Heart left ventricle (tissue), 16 donors: ENCODE measurements around the gene SLC45A3. TPM values are rescaled to one million over a fixed set of nuclear protein-coding genes. Genes with fewer than 3 reads are reported as not detected.

Experiments used
- ATAC-seq, 4 donors: fragments of 200-7000 bp; cut with Tn5 transposase; one replicate each; pipeline ENCODE4 v1.9.1; 2020 to 2022; ENCODE audit warnings: moderate library complexity in 4 of 4, mild to moderate bottlenecking in 3 of 4, moderate number of reproducible peaks in 1 of 4
- DNase-seq, 5 donors: peaks; one replicate each; pipeline ENCODE4 v3.0.0-alpha.2; 2020
- H3K27ac ChIP-seq, 12 donors: fragments of 200-600 bp; sonication (generic) in 4 of 12; one replicate each; pipeline versions ENCODE4 v1.5.0 to v1.8.0; 2016 to 2022; ENCODE audit warnings: mild to moderate bottlenecking in 2 of 12
- H3K27me3 ChIP-seq, 9 donors: fragments of 200-600 bp; sonication (generic) in 2 of 9; one replicate each; pipeline versions ENCODE4 v1.5.1 to v1.8.0; 2016 to 2022; ENCODE audit warnings: mild to moderate bottlenecking in 3 of 9
- H3K36me3 ChIP-seq, 9 donors: fragments of 200-600 bp; sonication (generic) in 2 of 9; one replicate each; pipeline versions ENCODE4 v1.5.0 to v1.8.0; 2018 to 2022; ENCODE audit warnings: mild to moderate bottlenecking in 2 of 9
- H3K4me1 ChIP-seq, 12 donors: fragments of 200-600 bp; sonication (generic) in 4 of 12; one replicate each; pipeline versions ENCODE4 v1.5.0 to v1.8.0; 2016 to 2022; ENCODE audit warnings: mild to moderate bottlenecking in 3 of 12
- H3K4me3 ChIP-seq, 12 donors: fragments of 200-600 bp; sonication (generic) in 4 of 12; one replicate each; pipeline versions ENCODE4 v1.5.0 to v1.8.0; 2017 to 2022; ENCODE audit warnings: mild to moderate bottlenecking in 9 of 12, moderate library complexity in 4 of 12
- H3K9me3 ChIP-seq, 12 donors: fragments of 200-600 bp; sonication (generic) in 4 of 12; one replicate each; pipeline versions ENCODE4 v1.5.0 to v1.8.0; 2016 to 2022; ENCODE audit warnings: mild to moderate bottlenecking in 1 of 12
- POLR2A ChIP-seq, 2 donors: fragments of 450-650 bp; IDR thresholded peaks; one replicate each; pipeline ENCODE4 v1.6.1; 2017; ENCODE audit warnings: antibody characterized with exemption in 2 of 2, mild to moderate bottlenecking in 2 of 2, moderate library complexity in 2 of 2
- WGBS, 4 donors: extraction: QIAGEN DNeasy Blood & Tissue Kit in 2 of 4; methylation state at CpG; one replicate each; pipeline versions ENCODE4 v1.1.5 to v1.1.7; 2013 to 2018; 5-methylcytosine and 5-hydroxymethylcytosine counted together
- intact Hi-C, 10 donors: fragments of 100-400 bp; cut with DNase I; formaldehyde crosslinking; loops; one replicate each; pipeline versions ENCODE4 v1.11.1 to v1.14.2; 2022
- polyA plus RNA-seq, 2 donors: library from polyadenylated mRNA; stranded (reverse); fragments of 200-250 nt; gene quantifications; one replicate each; pipeline ENCODE4 v1.2.3, GENCODE V29; 2013
- total RNA-seq, 9 donors: library from RNA; depleted of rRNA in 2 of 9; stranded (reverse); fragments of >200 nt in 2 of 9; fragmentation: NEBNext Ultra II Directional in 3 of 9; extraction: Animal tissue kit (Norgen Biotek cat#: 25700) in 3 of 9; gene quantifications; one replicate each; pipeline versions ENCODE4 v1.1.0 to v1.2.4, GENCODE V29; 2016 to 2023
- TF ChIP-seq, protein P1 (sequence below), 12 donors: fragments of 200-600 bp; sonication (generic) in 4 of 12; IDR thresholded peaks; one replicate each; pipeline versions ENCODE4 v1.5.0 to v1.8.0; 2018 to 2022; ENCODE audit warnings: antibody characterized with exemption in 12 of 12, mild to moderate bottlenecking in 5 of 12
- donor health status: ischemic (EF 13 %, LVEDD 7.1; RV severe dilation, severe dysfunction).
- donor health status: healthy with polysubstance abuse.
- donor health status: DM: no; HTN: yes; CAD: no.
- donor health status: DM: no; HTN: no; CAD: no.
- donor health status: ischemic (EF 25% LVEDD 6.9; RV normal size, moderate dysfunction).
- donor health status: ischemic (EF 25% LVEDD 5.7; RV mildly dilated, moderate dysfunction).
- donor health status: healthy.
- donor health status: DM: yes; HTN: yes; CAD: no.
- donor health status: ischemic (EF 35%, LVEDD 5.7; RV mildly dilated, moderate dysfunction).
- donor health status: nonischemic (EF 11% LVEDD 7.7; RV severe dilation, severe dysfunction).
- donor health status: DM: yes; HTN: yes; CAD: no.
- donor health status: PGD.
- donor health status: ischemic (EF 29% LVEDD 5.4; RV normal size, mild dysfunction).
- donor health status: nonischemic (EF 23%, LVEDD 6.1; RV moderate dilation, normal function).

The SLC45A3 gene
- total and polyA plus RNA-seq, 11 donors = 1.2 to 6.1 (median 2.6) TPM

DNA sequence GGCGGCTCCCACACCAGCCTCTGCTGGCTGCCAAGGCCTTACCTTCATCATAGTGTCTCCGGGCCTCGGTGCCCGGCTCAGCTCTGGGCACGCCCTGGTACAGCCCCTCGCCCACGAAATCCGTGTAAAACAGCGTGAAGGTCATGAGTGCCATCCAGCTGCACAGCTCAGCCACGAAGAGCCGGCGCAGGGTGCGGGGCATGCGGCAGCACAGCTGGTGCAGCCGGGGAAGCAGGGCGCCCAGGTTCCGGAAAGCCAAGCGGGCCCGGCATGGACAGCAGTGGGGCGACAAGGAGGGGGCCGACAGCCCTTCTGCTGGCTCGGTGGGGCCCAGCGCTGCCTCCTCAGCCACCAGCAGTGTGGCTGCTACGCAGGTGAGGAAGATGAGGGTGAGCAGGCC, 17.5 kb downstream of the SLC45A3 start:
- Histone ChIP-seq H3K36me3 (no peaks in the 10 kb centered on the region), H3K9me3 (no peaks in the 10 kb centered on the region), H3K27ac (no peak overlapping the region), H3K27me3 (no peaks in the 10 kb centered on the region), H3K4me3 (no peak overlapping the region), H3K4me1 (peaks cover 0 to 22% (median 9%) of the 10 kb centered on the region in 12 donors)
- DNase-seq = no peak
- ATAC-seq = no peak
- TF ChIP-seq, protein P1, sequence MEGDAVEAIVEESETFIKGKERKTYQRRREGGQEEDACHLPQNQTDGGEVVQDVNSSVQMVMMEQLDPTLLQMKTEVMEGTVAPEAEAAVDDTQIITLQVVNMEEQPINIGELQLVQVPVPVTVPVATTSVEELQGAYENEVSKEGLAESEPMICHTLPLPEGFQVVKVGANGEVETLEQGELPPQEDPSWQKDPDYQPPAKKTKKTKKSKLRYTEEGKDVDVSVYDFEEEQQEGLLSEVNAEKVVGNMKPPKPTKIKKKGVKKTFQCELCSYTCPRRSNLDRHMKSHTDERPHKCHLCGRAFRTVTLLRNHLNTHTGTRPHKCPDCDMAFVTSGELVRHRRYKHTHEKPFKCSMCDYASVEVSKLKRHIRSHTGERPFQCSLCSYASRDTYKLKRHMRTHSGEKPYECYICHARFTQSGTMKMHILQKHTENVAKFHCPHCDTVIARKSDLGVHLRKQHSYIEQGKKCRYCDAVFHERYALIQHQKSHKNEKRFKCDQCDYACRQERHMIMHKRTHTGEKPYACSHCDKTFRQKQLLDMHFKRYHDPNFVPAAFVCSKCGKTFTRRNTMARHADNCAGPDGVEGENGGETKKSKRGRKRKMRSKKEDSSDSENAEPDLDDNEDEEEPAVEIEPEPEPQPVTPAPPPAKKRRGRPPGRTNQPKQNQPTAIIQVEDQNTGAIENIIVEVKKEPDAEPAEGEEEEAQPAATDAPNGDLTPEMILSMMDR (IDR thresholded peaks at IDR 0.05) = no peak
- TF ChIP-seq POLR2A (IDR thresholded peaks at IDR 0.05) = no peak
- intact Hi-C loops = loop anchor here in 2 of 10 donors (5.0 kb wide), 1 partner anchor 50 kb away; no protein-coding TSS in a partner anchor
- WGBS, 4 donors = 94 to 98% (median 95%) methylated on average over 22 to 24 of the region's 24 CpGs

DNA sequence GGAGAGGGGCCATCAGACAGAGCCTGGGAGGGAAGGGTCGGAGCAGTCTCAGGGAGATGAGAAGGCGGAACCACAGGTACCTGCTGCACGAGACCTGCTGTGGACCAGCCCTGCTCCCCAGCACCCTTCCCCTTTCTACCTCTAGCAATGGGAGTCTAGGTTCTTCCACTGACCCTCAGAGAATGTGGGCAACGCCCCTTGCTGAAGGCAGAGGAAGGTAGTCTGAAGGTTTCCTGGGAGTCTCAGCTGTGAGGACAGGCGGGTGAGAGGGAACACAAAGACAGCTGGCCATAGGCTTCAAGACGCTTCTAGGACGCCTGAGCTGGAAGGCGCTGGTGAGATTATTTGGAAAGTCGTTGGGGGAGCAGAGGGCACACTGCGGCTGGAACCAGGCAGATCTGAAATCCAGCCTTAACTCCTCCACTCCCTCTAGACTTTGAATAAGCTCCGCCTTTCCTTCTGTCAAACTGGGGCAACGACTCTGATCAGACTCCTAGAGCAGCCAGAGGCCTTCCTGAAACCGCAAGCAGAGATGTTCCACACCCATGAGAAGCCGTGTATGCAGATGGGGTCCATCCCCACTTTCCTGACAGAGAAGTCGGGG, 18.1 kb downstream of the SLC45A3 start:
- intact Hi-C loops = loop anchor here in 2 of 10 donors (5.0 kb wide), 1 partner anchor 50 kb away; no protein-coding TSS in a partner anchor
- H3K27me3 ChIP-seq = no peaks in the 10 kb centered on the region
- peaks cover 0 to 22% (median 9%) of the 10 kb centered on the region in 12 donors for H3K4me1 ChIP-seq
- no peak for DNase-seq
- ATAC-seq = no peak
- no peaks in the 10 kb centered on the region for H3K36me3 ChIP-seq
- 86 to 90% (median 89%) methylated on average over 15 of the region's 15 CpGs for WGBS, 4 donors
- TF ChIP-seq, protein P1 (IDR thresholded peaks at IDR 0.05) = no peak
- TF ChIP-seq POLR2A (IDR thresholded peaks at IDR 0.05) = no peak
- no peak overlapping the region for H3K27ac ChIP-seq
- no peaks in the 10 kb centered on the region for H3K9me3 ChIP-seq
- no peak overlapping the region for H3K4me3 ChIP-seq

DNA sequence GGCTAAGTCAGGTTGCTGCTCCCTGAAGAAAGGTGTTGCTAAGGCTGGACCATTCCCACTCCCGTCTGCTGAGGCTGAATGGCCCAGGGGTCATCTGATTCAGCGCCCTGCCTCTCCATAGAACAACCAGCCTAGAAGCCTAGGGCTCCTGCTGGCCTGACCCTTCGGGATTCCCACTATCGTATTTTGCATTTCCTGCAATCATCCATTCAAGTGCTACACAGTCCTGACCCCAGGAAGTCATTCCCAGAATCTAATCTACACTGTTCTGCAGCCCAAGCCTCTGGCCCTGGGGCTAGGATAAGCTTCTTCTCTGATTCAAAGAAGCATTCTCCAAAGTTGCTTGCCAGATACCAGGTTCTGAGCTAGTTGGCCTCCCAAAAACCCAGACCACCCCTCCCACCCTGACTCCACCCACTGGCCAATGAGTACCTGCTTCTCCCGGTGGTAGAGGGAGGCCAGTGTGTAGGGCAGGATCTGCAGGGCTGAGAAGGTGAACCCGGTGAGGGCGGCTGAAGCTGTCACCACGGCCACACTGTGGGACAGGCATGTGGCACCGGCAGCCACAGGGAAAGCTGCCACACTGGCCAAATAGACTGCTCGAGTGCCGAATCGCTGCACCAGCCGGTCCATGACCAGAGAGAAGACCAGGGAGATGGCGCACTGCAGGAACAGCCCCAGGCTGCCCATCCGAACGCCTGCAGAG, 18.7 kb downstream of the SLC45A3 start:
- H3K4me3 ChIP-seq = no peak overlapping the region
- ATAC-seq = no peak
- H3K4me1 ChIP-seq = peaks cover 0 to 22% (median 9%) of the 10 kb centered on the region in 12 donors
- no peaks in the 10 kb centered on the region for H3K9me3 ChIP-seq
- DNase-seq = no peak
- TF ChIP-seq, protein P1 (IDR thresholded peaks at IDR 0.05) = no peak
- TF ChIP-seq POLR2A (IDR thresholded peaks at IDR 0.05) = no peak
- no peaks in the 10 kb centered on the region for H3K36me3 ChIP-seq
- no peaks in the 10 kb centered on the region for H3K27me3 ChIP-seq
- WGBS, 4 donors = 74 to 80% (median 78%) methylated on average over 14 to 16 of the region's 16 CpGs
- no peak overlapping the region for H3K27ac ChIP-seq
- intact Hi-C loops = loop anchor here in 3 of 10 donors (2.0 to 5.0 kb wide), 2 partner anchors 47 to 51 kb away; no protein-coding TSS in a partner anchor

DNA sequence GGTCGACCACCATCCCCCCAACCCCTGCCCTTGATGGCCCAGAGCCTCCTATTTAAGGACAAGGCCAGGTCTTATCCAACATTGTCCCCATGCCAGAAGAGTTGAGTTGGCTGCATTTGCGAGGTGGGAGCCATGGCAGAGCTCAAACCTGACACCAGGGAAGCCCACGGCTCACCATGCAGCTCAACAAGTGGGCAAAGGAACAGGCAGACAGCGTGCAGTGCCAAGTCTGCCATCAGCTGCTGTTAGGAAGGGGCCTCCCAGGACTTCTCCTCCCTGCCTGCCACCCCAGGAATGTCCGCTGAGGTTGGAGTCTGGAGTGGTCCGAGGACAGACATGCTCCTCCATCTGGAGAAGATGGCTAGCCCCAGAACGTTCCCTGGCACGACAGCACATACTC, 19.9 kb downstream of the SLC45A3 start:
- no peak overlapping the region for H3K4me3 ChIP-seq
- 66 to 76% (median 72%) methylated on average over 7 to 8 of the region's 8 CpGs for WGBS, 4 donors
- ATAC-seq (no peak), DNase-seq (no peak)
- H3K9me3 ChIP-seq = no peaks in the 10 kb centered on the region
- TF ChIP-seq, protein P1 (IDR thresholded peaks at IDR 0.05) = no peak
- no peaks in the 10 kb centered on the region for H3K27me3 ChIP-seq
- intact Hi-C loops = loop anchor here in 3 of 10 donors (2.0 to 5.0 kb wide), 2 partner anchors 48 to 52 kb away; no protein-coding TSS in a partner anchor
- no peaks in the 10 kb centered on the region for H3K36me3 ChIP-seq
- no peak overlapping the region for H3K27ac ChIP-seq
- peaks cover 0 to 16% (median 8%) of the 10 kb centered on the region in 12 donors for H3K4me1 ChIP-seq
